PFSK-1 (cell line): Measurements from ENCODE around the gene NADK.

Source experiments
- POLR2AphosphoS5 ChIP-seq: IDR thresholded peaks from 2 replicates; pipeline ENCODE4 v1.6.1; 2012; ENCODE audit warnings: low read depth, mild to moderate bottlenecking, control low read depth, low read length, moderate library complexity
- REST ChIP-seq, 2 experiments: IDR thresholded peaks; 2 replicates each; pipeline versions ENCODE4 v1.6.1 to v1.8.0; 2011 to 2012; ENCODE audit warnings: low read depth in 2 of 2, low read length in 2 of 2, control low read depth in 1 of 2, inconsistent platforms in 1 of 2, mild to moderate bottlenecking in 1 of 2, moderate library complexity in 1 of 2; ENCODE audit not compliant: insufficient read depth in 1 of 2

DNA sequence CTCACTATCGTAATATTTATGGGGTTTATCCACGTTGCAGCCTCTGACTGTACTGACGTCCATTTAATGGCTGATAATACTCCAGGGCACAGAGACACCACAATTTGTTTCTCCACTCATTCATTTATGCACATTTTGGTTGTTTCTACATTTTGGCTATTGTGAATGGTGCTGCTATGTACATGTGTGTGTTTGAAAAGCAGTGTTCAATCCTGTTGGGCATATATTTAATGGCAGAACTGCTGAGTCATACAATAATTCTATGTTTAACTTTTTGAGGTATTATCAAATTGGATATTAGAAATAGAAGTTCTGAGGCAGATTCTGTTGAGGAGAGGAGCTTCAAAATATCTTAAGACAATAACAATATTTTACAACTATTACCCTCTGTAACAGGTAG lies 39.0 kb upstream of the NADK start:
- TF ChIP-seq POLR2AphosphoS5 = no peak
- no peak for TF ChIP-seq REST (IDR thresholded peaks at IDR 0.05; ENCODE audit: insufficient read depth in 1 of 2, low read depth in 2 of 2, low read length in 2 of 2)
